Gastroesophageal sphincter (tissue), 3 donors: ENCODE data around the gene MYH7.
"Not testable (repeated sequence)": the region's sequence is repeated elsewhere in the genome, so short reads cannot be mapped to it uniquely, and the experiment has no call there.

ENCODE experiments used
- POLR2A ChIP-seq, 2 donors: fragments of 450-650 bp; IDR thresholded peaks; one replicate each; pipeline ENCODE4 v1.6.1; 2017; ENCODE audit warnings: antibody characterized with exemption in 2 of 2, mild to moderate bottlenecking in 2 of 2, moderate library complexity in 1 of 2
- POLR2AphosphoS5 ChIP-seq: sonication (generic); formaldehyde crosslinking; IDR thresholded peaks from one replicate; pipeline ENCODE4 v1.6.1; 2017; ENCODE audit warnings: antibody characterized with exemption
- TF ChIP-seq, protein P1 (sequence below), 4 experiments: fragments of 200-600 bp in 2 of 4; fragments of 450-650 bp in 2 of 4; sonication (generic) in 1 of 4; IDR thresholded peaks; one replicate each; pipeline ENCODE4 v1.5.1; 2017 to 2019; ENCODE audit warnings: antibody characterized with exemption in 4 of 4, mild to moderate bottlenecking in 2 of 4, moderate library complexity in 2 of 4

- TF ChIP-seq POLR2A (IDR thresholded peaks at IDR 0.05); POLR2AphosphoS5: not testable (repeated sequence)
- TF ChIP-seq, protein P1, sequence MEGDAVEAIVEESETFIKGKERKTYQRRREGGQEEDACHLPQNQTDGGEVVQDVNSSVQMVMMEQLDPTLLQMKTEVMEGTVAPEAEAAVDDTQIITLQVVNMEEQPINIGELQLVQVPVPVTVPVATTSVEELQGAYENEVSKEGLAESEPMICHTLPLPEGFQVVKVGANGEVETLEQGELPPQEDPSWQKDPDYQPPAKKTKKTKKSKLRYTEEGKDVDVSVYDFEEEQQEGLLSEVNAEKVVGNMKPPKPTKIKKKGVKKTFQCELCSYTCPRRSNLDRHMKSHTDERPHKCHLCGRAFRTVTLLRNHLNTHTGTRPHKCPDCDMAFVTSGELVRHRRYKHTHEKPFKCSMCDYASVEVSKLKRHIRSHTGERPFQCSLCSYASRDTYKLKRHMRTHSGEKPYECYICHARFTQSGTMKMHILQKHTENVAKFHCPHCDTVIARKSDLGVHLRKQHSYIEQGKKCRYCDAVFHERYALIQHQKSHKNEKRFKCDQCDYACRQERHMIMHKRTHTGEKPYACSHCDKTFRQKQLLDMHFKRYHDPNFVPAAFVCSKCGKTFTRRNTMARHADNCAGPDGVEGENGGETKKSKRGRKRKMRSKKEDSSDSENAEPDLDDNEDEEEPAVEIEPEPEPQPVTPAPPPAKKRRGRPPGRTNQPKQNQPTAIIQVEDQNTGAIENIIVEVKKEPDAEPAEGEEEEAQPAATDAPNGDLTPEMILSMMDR (IDR thresholded peaks at IDR 0.05): not testable (repeated sequence)
Observed at GRCh38 chr14:23400496-23401149, 34.8 kb downstream of the MYH7 start.
